H1 (cell line): ENCODE results near the gene RASGRP3. TPM values are rescaled to one million over a fixed set of nuclear protein-coding genes. Genes with fewer than 3 reads are reported as not detected.

Source experiments
- BRCA1 ChIP-seq: IDR thresholded peaks from 2 replicates; pipeline ENCODE4 v1.6.1; 2012; ENCODE audit warnings: low read depth, low read length, improper control_type of control experiment
- CBX5 ChIP-seq: fragments of 300-800, 300-1000 bp; sonication (generic); IDR thresholded peaks from 2 replicates; pipeline ENCODE4 v1.7.1; 2016; ENCODE audit warnings: antibody characterized with exemption, low read length, low read depth
- CHD1 ChIP-seq: IDR thresholded peaks from 2 replicates; pipeline ENCODE4 v1.6.1; 2012; ENCODE audit warnings: low read depth, low read length, improper control_type of control experiment
- EGR1 ChIP-seq: IDR thresholded peaks from 2 replicates; pipeline ENCODE4 v1.6.1; 2011; ENCODE audit warnings: low read depth, low read length, borderline replicate concordance
- EP300 ChIP-seq, 2 experiments: IDR thresholded peaks; 1 replicate in 1 of 2; 2 replicates in 1 of 2; pipeline ENCODE4 v1.6.1; 2011 to 2012; ENCODE audit warnings: low read depth in 2 of 2, low read length in 2 of 2, mild to moderate bottlenecking in 2 of 2, borderline replicate concordance in 1 of 2, inconsistent platforms in 1 of 2, moderate library complexity in 1 of 2
- GABPA ChIP-seq: IDR thresholded peaks from 2 replicates; pipeline ENCODE4 v1.6.1; 2011; ENCODE audit warnings: mild to moderate bottlenecking, low read length, moderate library complexity, borderline replicate concordance; ENCODE audit not compliant: insufficient read depth
- JUND ChIP-seq: IDR thresholded peaks from 2 replicates; pipeline ENCODE4 v1.6.1; 2011; ENCODE audit warnings: mild to moderate bottlenecking, improper control_type of control experiment, low read length
- KDM1A ChIP-seq: fragments of 200-600, 300-600 bp; sonication (generic); IDR thresholded peaks from 2 replicates; pipeline ENCODE4 v1.7.1; 2016; ENCODE audit warnings: mild to moderate bottlenecking, low read length, borderline replicate concordance
- KDM4A ChIP-seq: IDR thresholded peaks from one replicate; pipeline ENCODE4 v1.7.1; 2012; ENCODE audit warnings: low read depth, mild to moderate bottlenecking, moderate library complexity, low read length, inconsistent platforms; ENCODE audit not compliant: severe bottlenecking
- NANOG ChIP-seq: IDR thresholded peaks from 2 replicates; pipeline ENCODE4 v1.6.1; 2011; ENCODE audit warnings: low read length, low read depth, mild to moderate bottlenecking, inconsistent platforms; ENCODE audit not compliant: insufficient read depth, poor library complexity, severe bottlenecking
- POU5F1 ChIP-seq: IDR thresholded peaks from 2 replicates; pipeline ENCODE4 v1.6.1; 2011; ENCODE audit warnings: low read depth, mild to moderate bottlenecking, low read length, moderate library complexity
- RAD21 ChIP-seq, 2 experiments: IDR thresholded peaks in 1 of 2; conservative IDR thresholded peaks in 1 of 2; 2 replicates each; pipeline ENCODE4 v1.6.1; 2011; ENCODE audit warnings: low read depth in 2 of 2, low read length in 2 of 2, improper control_type of control experiment in 1 of 2, inconsistent platforms in 1 of 2, mild to moderate bottlenecking in 1 of 2, moderate library complexity in 1 of 2
- RNF2 ChIP-seq: fragments of 200-900, 300-1000 bp; sonication (generic); IDR thresholded peaks from 2 replicates; pipeline ENCODE4 v1.7.1; 2016; ENCODE audit warnings: borderline replicate concordance, low read depth, mild to moderate bottlenecking, antibody characterized with exemption, low read length; ENCODE audit not compliant: poor library complexity, severe bottlenecking; ENCODE audit errors: missing control alignments
- SIN3A ChIP-seq, 2 experiments: IDR thresholded peaks in 1 of 2; conservative IDR thresholded peaks in 1 of 2; 2 replicates each; pipeline ENCODE4 v1.6.1; 2011 to 2012; ENCODE audit warnings: low read length in 2 of 2, improper control_type of control experiment in 1 of 2, low read depth in 1 of 2, mild to moderate bottlenecking in 1 of 2
- SP2 ChIP-seq: IDR thresholded peaks from 2 replicates; pipeline ENCODE4 v1.6.1; 2012; ENCODE audit warnings: mild to moderate bottlenecking, low read length, inconsistent platforms
- SP4 ChIP-seq: IDR thresholded peaks from 2 replicates; pipeline ENCODE4 v1.6.1; 2012; ENCODE audit warnings: low read length, inconsistent platforms
- TEAD4 ChIP-seq: IDR thresholded peaks from 2 replicates; pipeline ENCODE4 v1.6.1; 2012; ENCODE audit warnings: low read depth, low read length, inconsistent platforms, mixed read lengths
- polyA plus RNA-seq, 7 experiments: library from polyadenylated mRNA; depleted of rRNA in 3 of 7; stranded (reverse) in 5 of 7; unstranded in 2 of 7; fragments of >200 nt in 5 of 7; fragments of 200-250 nt in 2 of 7; gene quantifications; 1 replicate in 5 of 7; 2 replicates in 1 of 7; 4 replicates in 1 of 7; pipeline versions ENCODE4 v1.2.1 to v1.2.3, GENCODE V29; 2011 to 2013; ENCODE audit warnings: missing spikeins in 2 of 7, mixed read lengths in 2 of 7
- total RNA-seq: library from RNA; stranded (reverse); fragmentation: NEBNext Ultra II Directional; extraction: Animal tissue kit (Norgen Biotek cat#: 25700); gene quantifications from 2 replicates; pipeline ENCODE4 v1.2.1, GENCODE V29; 2021
- TF ChIP-seq, protein P1 (sequence below): IDR thresholded peaks from 2 replicates; pipeline ENCODE4 v1.6.1; 2011; ENCODE audit warnings: low read length, improper control_type of control experiment
- TF ChIP-seq, protein P2 (sequence below), 3 experiments: IDR thresholded peaks; 1 replicate in 2 of 3; 2 replicates in 1 of 3; pipeline versions ENCODE4 v1.5.1 to v1.6.1; 2011; ENCODE audit warnings: low read length in 3 of 3, mild to moderate bottlenecking in 3 of 3, inconsistent platforms in 2 of 3, low read depth in 1 of 3, moderate library complexity in 1 of 3; ENCODE audit not compliant: insufficient read depth in 1 of 3; ENCODE audit errors: control extremely low read depth in 1 of 3

RASGRP3 gene
- total and polyA plus RNA-seq, 2 of the 8 experiments (the other 6 are each of a cell fraction or from before 2014, with no cell fraction given), result 0.06 TPM; not detected in 1

DNA sequence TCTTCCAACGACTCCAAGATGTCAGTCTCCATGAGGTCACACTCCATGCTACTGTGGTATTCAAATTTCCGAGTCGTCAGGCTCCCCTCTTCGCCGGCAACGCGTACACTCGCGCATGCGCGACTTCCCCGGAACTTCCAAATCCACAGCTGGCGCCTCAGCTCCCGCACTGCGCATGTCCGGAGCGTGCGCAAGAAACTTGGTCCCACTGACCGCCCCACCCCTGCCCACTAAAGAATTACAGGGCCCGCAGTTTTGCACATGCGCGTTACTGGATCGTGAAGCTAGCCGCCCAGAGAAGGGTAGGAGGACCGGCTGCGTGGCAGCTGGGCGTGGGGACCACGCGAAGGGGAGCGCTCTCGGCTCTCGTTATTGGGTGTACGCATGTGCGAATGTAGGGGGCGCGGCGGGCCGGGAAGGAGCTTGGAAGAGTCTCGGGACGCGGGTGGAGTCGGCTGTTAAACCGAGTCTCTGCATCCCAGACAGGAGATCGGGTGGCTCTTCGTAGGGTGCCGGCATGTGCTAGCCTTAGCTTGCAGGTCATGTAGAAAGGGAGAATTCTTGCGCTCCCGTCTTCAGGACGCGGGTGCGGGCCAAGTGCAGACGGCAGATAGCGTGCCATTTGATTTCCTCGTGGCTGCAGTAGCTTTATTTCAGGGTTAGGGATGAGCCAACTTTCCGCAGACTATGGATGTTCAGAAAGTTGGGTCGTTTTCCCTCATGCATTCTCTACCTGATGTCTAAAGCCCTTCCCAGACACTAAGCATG is 122.9 kb downstream of the RASGRP3 start, which contains the start of gene FAM98A (continued):
- TF ChIP-seq CBX5 (no peak), EP300 (IDR thresholded peaks at IDR 0.05; ENCODE audit: borderline replicate concordance in 1 of 2, low read depth in 2 of 2, low read length in 2 of 2) (no peak), RNF2 (no peak), JUND (no peak), BRCA1 (no peak), SIN3A (conservative IDR thresholded peaks at IDR 0.05 in 1 of 2, IDR thresholded peaks at IDR 0.05 in 1 of 2; ENCODE audit: low read depth in 1 of 2, low read length in 2 of 2) (no peak; a peak in 1 of 4 replicates), POU5F1 (no peak), KDM1A (0 out of 2 replicates have a peak, but pooled peaks have one; percentile 15), GABPA (no peak), RAD21 (IDR thresholded peaks at IDR 0.05 in 1 of 2, conservative IDR thresholded peaks at IDR 0.05 in 1 of 2; ENCODE audit: low read depth in 2 of 2, low read length in 2 of 2) (0 out of 4 replicates have a peak, but pooled peaks have one; percentile 5 to 9), SP4 (peak; percentile 83; the same call in 1 of the 2 replicates), EGR1 (no peak), CHD1 (no peak), TEAD4 (no peak), KDM4A (peak; percentile 83), NANOG (no peak), SP2 (no peak)
- TF ChIP-seq, protein P1, sequence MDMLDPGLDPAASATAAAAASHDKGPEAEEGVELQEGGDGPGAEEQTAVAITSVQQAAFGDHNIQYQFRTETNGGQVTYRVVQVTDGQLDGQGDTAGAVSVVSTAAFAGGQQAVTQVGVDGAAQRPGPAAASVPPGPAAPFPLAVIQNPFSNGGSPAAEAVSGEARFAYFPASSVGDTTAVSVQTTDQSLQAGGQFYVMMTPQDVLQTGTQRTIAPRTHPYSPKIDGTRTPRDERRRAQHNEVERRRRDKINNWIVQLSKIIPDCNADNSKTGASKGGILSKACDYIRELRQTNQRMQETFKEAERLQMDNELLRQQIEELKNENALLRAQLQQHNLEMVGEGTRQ, result no peak
- TF ChIP-seq, protein P2, sequence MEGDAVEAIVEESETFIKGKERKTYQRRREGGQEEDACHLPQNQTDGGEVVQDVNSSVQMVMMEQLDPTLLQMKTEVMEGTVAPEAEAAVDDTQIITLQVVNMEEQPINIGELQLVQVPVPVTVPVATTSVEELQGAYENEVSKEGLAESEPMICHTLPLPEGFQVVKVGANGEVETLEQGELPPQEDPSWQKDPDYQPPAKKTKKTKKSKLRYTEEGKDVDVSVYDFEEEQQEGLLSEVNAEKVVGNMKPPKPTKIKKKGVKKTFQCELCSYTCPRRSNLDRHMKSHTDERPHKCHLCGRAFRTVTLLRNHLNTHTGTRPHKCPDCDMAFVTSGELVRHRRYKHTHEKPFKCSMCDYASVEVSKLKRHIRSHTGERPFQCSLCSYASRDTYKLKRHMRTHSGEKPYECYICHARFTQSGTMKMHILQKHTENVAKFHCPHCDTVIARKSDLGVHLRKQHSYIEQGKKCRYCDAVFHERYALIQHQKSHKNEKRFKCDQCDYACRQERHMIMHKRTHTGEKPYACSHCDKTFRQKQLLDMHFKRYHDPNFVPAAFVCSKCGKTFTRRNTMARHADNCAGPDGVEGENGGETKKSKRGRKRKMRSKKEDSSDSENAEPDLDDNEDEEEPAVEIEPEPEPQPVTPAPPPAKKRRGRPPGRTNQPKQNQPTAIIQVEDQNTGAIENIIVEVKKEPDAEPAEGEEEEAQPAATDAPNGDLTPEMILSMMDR (IDR thresholded peaks at IDR 0.05; ENCODE audit: control extremely low read depth in 1 of 3, insufficient read depth in 1 of 3, low read depth in 1 of 3, low read length in 3 of 3), result no peak
